ENCODE data around the gene GGA2.
A peak's percentile ranks its signal among the peaks of the same experiment; 100 is the strongest.
"Not testable (repeated sequence)": the region's sequence is repeated elsewhere in the genome, so short reads cannot be mapped to it uniquely, and the experiment has no call there.

The GGA2 gene

GRCh38 chr16:23510164-23510914 is at the start of gene GGA2:
GGA2 (minus strand) TSS chr16:23510494; CDS start chr16:23510411, 83 bp downstream.
- peak; percentile 19 for DNase-seq

GRCh38 chr16:23557779-23558702 is 47.7 kb upstream of the GGA2 start:
- no peak for DNase-seq

- DNase-seq = peak; percentile 80
These were observed 46.8 kb upstream of the GGA2 start, which contains the start of the genes EARS2 and UBFD1 for GRCh38 chr16:23556881-23557778. EARS2 (minus strand) TSS chr16:23557350; CDS start chr16:23557343, 7 bp downstream. UBFD1 (plus strand) TSS chr16:23557727; CDS start chr16:23557743, 16 bp downstream.

- DNase-seq = no peak
These were observed 44.2 kb upstream of the GGA2 start for GRCh38 chr16:23554536-23554935.

GRCh38 chr16:23552161-23552560 is 41.9 kb upstream of the GGA2 start:
- DNase-seq = no peak

GRCh38 chr16:23549938-23550337 is 39.6 kb upstream of the GGA2 start:
- DNase-seq = no peak

- no peak for DNase-seq
These were observed 34.1 kb upstream of the GGA2 start for GRCh38 chr16:23544436-23544835.

- DNase-seq = not testable (repeated sequence)
These were observed 30.5 kb upstream of the GGA2 start for GRCh38 chr16:23540817-23541178.

GRCh38 chr16:23539984-23540816 is 29.9 kb upstream of the GGA2 start:
- no peak for DNase-seq

GRCh38 chr16:23538919-23539278 is 28.6 kb upstream of the GGA2 start:
- DNase-seq = no peak

GRCh38 chr16:23537390-23537789 is 27.1 kb upstream of the GGA2 start:
- no peak for DNase-seq

GRCh38 chr16:23535901-23536300 is 25.6 kb upstream of the GGA2 start:
- DNase-seq = no peak

- DNase-seq = no peak
These were observed 24.9 kb upstream of the GGA2 start for GRCh38 chr16:23534868-23535860.

- DNase-seq = no peak
These were observed 22.2 kb upstream of the GGA2 start for GRCh38 chr16:23532448-23532847.

- DNase-seq = no peak
These were observed 19.8 kb upstream of the GGA2 start for GRCh38 chr16:23530062-23530461.

- DNase-seq = no peak
These were observed 18.5 kb upstream of the GGA2 start for GRCh38 chr16:23528644-23529310.

- no peak for DNase-seq
These were observed 17.8 kb upstream of the GGA2 start for GRCh38 chr16:23527961-23528643.

- DNase-seq = no peak
These were observed 14.6 kb upstream of the GGA2 start for GRCh38 chr16:23524886-23525285.

- no peak for DNase-seq
These were observed 13.6 kb upstream of the GGA2 start for GRCh38 chr16:23523876-23524385.
